Activated CD4-positive, alpha-beta T cell treated with anti-CD3 and anti-CD28 coated beads for 1 hour (primary cell): ENCODE measurements around the gene CCDC144A.
"Not testable (repeated sequence)": the region's sequence is repeated elsewhere in the genome, so short reads cannot be mapped to it uniquely, and the experiment has no call there.

ENCODE experiments used
- DNase-seq: peaks from one replicate; pipeline ENCODE4 v3.0.0-alpha.2; 2020

The CCDC144A gene

GRCh38 chr17:16818821-16819683, 129.0 kb downstream of the CCDC144A start:
- no peak for DNase-seq

DNA sequence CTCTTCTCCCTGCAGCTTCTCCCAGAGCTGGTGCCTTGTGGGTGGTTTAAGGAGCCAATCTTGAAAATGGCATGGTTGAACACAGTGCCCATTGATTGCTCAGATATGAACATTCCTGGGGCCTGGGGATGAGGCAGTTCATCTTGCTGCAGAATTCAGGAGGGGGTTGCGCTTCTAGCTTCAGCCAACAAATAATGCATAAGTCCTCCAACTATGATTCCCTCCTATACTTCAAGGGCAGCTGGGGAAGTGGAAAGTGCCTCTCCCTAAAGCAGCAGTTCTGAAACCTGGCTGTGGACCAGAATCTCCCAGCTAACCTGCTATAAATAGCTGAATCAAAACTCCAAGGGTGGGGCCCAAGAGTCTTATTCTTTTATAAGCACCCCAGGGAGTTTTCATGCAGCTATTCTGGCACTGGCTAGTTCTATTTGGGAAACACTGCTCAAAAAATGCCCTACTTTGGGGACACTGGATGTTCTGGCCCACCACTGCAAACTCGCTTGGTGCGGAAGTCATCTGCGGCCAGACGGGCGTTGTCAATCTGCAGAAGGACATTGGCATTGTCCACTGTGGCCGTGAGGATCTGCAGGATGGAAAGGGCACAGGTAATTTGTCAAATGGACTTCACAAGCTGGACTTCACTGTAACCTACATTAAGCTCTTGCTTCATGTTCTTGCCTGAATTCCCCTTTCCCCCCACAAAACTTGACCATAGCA, 130.3 kb downstream of the CCDC144A start:
- DNase-seq, result no peak

- DNase-seq, result no peak
Measured at GRCh38 chr17:16820979-16821543, 131.0 kb downstream of the CCDC144A start.

DNA sequence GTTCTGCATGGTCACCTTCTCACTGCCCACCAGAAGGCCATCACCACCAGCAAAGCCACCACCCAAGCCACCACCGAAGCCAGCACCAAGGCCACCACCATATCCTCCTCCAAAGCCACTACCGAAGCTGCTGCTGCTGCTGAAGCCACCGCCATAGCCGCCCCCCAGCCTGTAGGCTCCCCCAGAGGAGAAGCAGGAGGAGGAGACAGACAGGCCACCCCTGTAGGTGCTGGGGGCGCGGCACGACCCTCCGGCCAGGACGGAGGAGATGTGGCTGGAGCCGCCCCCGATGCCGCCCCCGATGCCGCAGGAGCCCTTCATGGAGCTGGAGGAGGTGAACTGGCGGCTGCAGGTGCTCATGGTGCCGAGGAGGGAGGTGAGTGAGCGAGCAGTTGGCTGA, 132.1 kb downstream of the CCDC144A start:
- not testable (repeated sequence) for DNase-seq

DNA sequence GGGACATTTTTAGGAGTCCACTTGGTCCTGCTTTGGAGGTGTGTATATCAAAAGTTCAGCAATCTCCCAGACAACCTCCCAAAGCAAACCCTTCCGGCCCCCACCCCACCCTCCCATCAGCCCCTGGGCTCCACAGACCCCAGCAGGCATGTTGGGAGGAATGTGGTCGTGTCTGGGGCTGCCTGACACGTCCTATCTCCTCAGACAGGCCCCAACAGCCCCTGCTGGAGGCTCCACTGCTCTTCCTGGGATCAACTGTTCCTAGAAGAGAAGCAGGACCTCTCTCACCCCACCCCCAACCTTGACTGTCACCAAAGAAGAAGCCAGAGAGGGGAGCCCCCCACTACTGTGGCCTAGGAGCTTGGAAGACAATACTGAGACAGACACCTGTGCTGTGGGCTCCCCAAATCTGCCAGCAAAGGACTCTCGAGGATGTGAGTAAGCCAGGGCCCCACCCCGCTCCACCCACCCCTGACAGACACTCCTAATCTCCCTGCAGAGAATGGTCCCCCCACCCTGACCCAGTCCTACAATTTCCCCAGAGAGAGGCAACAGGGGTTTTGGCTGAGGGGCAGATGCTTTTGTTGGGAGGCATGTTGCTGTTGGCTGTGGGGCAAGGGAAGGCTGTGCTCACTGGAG, 133.8 kb downstream of the CCDC144A start:
- DNase-seq, result not testable (repeated sequence)
